T47D (cell line): Measurements from ENCODE around the gene LY6G5C.
"Not testable (repeated sequence)": the region's sequence is repeated elsewhere in the genome, so short reads cannot be mapped to it uniquely, and the experiment has no call there.

ENCODE experiments used
- DNase-seq, 2 experiments: peaks; one replicate each; pipeline versions ENCODE4 v3.0.0 to v3.0.0-alpha.2; 2011 to 2012; ENCODE audit warnings: low read depth in 1 of 2, low spot score in 1 of 2
- JUND ChIP-seq: IDR thresholded peaks from 2 replicates; pipeline ENCODE4 v1.6.1; 2012; ENCODE audit warnings: low read depth
- in situ Hi-C: cut with HindIII; loops from 2 replicates; pipeline ENCODE4 v1.10.0; 2016; ENCODE audit warnings: low sequenced_read_pairs, low pct_unique_long_range_greater_than_20kb

The LY6G5C gene

DNA sequence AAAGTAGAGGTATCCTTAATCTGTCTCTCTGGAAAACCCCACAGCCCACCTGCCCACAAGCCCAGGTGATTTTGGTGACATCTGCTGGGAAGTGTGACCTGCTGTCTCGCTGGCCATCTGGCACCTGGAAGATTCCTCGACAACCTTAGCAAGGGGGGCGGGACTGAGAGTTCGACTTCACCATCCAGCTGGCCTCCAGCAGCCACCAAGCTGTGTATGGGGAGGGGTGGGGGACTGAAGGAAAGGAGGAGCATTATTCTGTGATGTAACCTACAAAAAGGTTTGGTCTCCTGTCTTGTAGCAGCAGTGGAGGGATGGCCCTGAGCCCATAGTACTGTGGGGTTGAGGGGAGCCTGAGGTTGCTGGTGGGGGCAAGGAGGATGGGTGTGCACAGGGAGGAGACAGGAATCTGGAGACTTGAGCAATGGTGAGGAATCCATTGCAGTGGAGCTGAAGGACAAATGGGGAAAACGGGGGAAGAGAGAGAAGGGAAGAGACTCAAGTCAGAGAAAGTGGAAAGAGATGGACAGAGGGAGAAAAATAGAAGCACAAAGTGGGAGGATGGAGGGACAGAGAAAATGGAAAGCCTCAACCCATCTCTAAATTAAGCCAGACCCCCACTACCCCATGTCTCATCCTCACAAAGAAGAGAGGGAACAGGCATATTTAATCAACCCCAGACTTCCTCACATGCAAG, 29.8 kb upstream of the LY6G5C start:
- no peak for TF ChIP-seq JUND
- in situ Hi-C loops, result no loop called here
- DNase-seq, result no peak

DNA sequence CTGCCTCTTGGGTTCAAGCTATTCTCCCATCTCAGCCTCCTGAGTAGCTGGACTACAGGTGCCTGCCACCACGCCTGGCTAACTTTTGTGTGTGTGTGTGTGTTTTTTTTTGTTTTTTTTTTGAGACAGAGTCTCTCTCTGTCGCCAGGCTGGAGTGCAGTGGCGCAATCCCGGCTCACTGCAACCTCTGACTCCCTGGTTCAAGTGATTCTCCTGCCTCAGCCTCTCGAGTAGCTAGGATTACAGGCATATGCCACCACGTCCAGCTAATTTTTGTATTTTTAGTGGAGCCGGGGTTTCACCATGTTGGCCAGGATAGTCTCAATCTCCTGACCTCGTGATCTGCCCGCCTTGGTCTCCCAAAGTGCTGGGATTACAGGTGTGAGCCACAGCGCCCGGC, 28.3 kb upstream of the LY6G5C start:
- DNase-seq, in situ Hi-C loops: not testable (repeated sequence)

DNA sequence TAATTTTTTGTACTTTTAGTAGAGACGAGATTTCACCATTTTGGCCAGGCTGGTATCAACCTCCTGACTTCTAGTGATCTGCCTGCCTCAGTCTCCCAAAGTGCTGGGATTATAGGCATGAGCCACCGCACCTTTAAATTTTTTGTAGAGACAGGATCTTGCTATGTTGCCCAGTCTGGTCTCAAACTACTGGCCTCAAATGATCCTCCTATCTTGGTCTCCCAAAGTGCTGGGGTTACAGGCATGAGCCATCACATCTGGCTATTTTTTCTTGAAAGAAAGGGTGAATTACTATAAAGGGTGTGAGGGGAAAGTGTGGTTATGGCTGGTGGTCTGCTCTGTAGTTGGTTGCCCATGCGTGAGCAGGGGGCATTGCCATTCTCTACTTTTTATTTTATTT, 27.4 kb upstream of the LY6G5C start:
- no peak for TF ChIP-seq JUND
- DNase-seq, result no peak
- in situ Hi-C loops, result no loop called here

DNA sequence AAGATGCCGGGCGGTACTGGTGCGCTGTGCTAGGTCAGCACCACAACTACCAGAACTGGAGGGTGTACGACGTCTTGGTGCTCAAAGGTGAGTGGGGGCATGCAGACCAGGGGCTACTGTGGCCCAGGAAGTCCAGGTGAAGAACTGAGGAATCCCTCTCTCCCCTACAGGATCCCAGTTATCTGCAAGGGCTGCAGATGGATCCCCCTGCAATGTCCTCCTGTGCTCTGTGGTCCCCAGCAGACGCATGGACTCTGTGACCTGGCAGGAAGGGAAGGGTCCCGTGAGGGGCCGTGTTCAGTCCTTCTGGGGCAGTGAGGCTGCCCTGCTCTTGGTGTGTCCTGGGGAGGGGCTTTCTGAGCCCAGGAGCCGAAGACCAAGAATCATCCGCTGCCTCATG, 26.8 kb upstream of the LY6G5C start:
- DNase-seq, result no peak
- in situ Hi-C loops, result no loop called here

DNA sequence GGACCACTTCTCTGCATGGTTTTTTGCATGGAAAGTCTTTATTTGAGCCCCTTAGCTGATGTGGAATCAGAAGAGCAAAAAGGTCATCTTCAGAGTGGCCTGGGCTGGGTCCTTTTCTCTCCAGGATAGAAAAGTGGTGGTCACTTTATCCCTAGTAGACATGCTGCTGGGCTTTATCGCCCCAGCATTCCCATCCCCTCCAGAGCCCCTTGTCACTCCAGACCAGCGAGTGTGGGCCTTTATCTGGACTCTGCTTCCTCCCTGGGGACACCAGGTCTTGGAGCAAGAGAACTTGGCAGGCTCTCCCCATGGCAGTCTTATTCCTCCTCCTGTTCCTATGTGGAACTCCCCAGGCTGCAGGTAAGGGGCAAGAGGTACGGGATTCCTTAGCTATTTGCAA, 25.7 kb upstream of the LY6G5C start, which contains the start of gene LY6G6F:
Gene LY6G6F, plus strand, starts transcription at position 268 of the 400 bp plus-strand sequence. Its CDS starts 41 bp downstream, at position 309.
- no peak for TF ChIP-seq JUND
- no peak for DNase-seq
- in situ Hi-C loops, result no loop called here

More for the DNA sequence above, 26.8 kb upstream of the LY6G5C start:
- no peak for TF ChIP-seq JUND

DNA sequence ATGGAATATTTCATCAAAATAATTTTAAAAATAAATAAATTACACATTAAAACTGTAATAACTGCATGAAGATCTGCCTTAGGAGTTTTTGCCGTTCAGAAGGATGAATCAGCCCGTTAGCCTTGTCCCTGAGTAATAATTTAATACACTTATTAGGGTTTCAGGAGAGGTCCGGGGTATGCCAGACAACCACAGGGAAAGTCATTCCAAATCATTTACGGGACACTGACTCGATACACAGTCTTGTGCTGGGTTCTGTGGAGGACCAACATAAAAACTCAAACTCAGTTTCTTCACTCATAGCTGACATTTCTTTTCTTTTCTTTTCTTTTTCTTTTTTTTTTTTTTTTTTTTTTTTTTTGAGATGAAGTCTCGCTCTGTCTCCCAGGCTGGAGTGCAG, 25.1 kb upstream of the LY6G5C start:
- in situ Hi-C loops, result no loop called here
- DNase-seq, result no peak
- TF ChIP-seq JUND, result no peak

DNA sequence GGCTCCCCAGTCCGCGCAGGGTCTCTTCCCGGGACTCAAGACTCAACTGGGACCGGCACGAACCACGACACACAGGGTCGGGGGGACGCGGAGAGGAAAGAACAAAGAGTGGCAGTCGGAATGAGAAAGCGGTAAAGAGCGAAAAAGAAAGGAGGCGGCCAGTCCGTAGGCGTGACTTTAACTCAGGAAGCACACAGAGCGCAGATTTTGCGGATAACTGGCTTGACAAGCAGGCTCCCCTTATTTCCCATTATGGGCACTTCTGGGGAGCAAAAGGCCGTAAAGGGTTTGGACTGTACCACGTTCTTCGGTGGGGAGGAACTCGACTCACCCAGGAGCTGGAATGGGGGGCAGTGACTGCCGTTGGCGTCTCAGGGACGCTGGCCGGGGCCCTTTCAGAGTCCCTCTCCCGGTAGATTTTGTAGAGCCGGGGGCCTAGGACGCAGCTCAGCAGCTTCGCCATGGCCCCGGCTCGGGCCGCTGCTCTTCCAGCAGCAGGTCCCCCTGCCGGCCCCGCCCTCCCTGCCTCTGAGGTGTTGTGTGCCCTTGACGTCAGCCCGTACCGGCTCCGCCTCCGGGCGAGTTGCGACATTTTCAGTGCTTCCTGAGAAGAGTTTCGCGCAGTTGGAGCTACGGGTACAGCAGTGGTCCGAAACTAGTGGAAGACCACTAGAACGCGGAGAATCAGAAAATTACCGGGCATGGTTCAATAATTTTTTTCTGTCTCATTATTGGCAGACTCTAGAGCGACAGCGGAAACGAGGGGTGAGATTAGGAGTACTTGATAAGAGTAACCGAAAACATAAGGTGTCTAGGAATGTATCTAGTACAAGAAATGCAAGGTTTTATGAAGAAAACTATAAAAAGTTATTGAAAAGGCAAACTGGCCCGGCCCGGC, 22.2 kb upstream of the LY6G5C start, which contains the start of gene ABHD16A:
Gene ABHD16A, minus strand, starts transcription at position 506 of the 898 bp plus-strand sequence. Its CDS starts 43 bp downstream, at position 463.
- in situ Hi-C loops, result no loop called here
- TF ChIP-seq JUND, result no peak
- peak; percentile 92 to 98 for DNase-seq

DNA sequence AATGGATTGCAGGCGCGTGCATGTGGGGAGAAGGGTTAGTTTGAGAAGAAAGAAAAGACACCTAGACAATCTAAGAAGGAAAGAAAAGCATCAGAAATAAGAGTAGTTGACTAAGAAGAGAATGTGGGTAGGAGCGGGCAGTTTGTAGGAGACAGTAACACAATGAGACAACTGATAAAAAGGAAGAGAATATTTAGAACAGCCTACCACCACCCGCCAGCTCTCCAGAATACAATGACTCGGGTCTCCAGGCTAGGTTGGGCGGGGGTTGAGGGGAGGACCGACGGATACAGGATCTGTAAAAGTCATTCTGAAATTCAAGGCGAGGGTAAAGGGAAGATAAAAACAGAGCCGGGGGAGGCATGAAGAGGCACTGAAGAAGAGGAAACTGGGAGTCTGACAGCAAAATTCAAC, 21.5 kb upstream of the LY6G5C start:
- peak in 1 of 2 experiments; percentile 18 for DNase-seq
- TF ChIP-seq JUND, result no peak
- in situ Hi-C loops, result no loop called here

DNA sequence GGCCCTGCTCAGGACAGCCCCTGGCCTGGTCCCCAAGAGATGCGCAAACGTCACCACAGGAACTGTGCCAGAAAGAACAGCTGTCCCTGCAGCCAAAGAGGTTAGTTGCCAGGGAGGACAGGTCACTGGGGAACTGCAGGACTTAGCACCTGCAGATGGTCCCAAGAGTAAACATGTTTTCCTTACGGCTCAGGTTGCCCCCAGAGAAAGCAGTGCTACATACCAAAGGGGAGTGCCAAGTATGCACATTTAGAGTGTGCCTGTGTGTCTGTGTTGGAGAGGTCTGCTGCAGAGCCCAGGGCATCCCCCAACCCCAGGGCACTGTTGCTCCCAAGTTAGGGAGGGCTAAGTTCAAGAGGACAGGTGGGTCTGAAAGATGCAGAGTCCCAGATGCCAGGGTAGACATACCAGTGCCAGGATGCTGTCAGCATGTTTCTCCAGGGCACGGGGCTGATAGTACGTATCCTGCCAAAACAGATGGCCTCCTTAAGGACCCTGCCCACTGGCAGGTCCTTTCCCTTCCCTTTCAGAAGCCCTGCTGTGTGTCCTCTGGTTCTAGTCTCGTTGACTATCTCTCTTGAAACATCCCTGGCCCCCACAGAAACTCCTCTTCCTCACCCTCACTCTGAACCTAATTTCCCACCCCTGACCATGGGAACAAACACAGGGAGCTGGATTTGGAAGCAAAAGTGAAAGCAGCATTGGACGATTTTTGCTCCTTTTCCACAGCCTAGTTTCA, 21.0 kb upstream of the LY6G5C start:
- in situ Hi-C loops, result no loop called here
- TF ChIP-seq JUND, result no peak
- no peak for DNase-seq

DNA sequence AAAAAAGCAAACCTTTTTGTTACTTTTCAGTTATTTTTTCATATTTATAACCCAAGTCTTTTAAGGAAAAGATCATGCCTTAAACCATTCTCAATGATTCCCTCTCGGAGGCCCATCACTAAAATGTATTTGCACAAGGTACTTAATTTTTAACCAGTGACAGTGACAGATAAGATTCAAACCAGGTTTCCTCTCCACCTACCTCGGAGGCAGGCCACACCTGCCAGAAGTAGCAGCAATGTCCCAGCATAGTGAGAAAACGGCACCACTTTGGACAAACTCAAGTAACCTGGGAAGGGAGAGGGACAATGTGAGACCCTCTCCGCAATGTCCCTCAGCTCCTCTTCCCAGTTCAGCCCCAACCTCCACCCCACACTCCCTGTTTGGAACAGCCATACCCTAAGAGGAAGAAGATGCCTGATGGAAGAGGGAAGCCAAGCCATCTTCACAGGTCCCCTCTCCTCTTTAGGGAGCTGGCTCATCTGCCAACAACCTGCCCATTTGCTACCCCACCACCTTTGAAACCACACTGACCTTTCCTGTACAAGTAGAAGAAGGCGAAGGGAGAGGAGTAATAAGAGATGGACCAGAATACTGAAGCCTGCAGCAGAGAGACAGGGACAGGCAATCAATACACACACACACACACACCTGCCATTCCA, 20.0 kb upstream of the LY6G5C start:
- no peak for TF ChIP-seq JUND
- in situ Hi-C loops, result no loop called here
- no peak for DNase-seq

DNA sequence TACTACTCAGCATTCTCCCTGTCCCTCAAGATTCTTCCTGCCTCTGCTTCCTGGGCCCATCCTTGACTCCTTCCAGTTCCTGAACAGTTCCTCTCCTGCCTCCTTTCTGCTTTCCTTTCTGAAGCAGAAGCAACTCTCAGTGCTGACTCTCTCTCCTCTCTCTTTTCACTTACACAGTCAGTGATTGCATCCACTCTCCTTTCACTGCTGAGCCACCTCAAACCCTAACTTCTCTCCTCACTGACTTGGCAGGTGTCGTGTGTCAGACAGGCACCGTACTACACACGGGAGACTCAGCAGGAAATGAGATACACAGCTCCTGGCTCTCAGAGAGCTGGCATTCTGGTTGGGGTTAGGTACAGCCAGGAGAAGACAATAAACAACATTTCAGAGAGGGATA, 16.7 kb upstream of the LY6G5C start:
- DNase-seq, result no peak
- in situ Hi-C loops, result no loop called here
- TF ChIP-seq JUND, result no peak

DNA sequence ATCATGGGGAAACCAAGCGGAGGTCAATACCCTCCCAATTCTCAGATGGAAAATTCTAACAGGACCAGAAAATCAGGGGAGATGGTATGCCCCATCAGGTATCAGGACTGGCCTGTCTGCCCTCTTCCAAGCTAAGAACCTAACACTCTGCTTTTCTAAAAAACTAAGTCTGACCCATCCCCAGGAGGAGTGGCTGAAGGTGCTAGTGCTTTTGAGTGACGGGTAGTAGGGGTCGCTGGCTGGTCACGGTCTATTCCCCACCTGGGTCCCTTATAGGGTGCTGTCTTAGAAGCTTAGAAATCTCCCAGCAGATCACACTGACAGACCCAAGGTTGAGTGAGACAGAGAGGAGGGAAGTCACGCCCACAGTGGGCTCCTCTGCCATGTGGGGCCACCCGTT, 12.7 kb upstream of the LY6G5C start:
- DNase-seq, result no peak
- in situ Hi-C loops, result no loop called here
- no peak for TF ChIP-seq JUND
